NOMO-1 (cell line): ENCODE measurements around the gene BLNK.
"Not testable (repeated sequence)": the region's sequence is repeated elsewhere in the genome, so short reads cannot be mapped to it uniquely, and the experiment has no call there.

Experiments used
- DNase-seq, 2 experiments: peaks; one replicate each; lab custom pipeline; 2025; ENCODE audit not compliant: unreplicated experiment in 2 of 2; lab: John Stamatoyannopoulos, UW

The BLNK gene

GRCh38 chr10:96271016-96271815 is at the start of gene BLNK:
Gene BLNK (minus strand): TSS chr10:96271569. CDS start chr10:96271398, 171 bp downstream.
- peak; percentile 66 to 93 for DNase-seq

DNA sequence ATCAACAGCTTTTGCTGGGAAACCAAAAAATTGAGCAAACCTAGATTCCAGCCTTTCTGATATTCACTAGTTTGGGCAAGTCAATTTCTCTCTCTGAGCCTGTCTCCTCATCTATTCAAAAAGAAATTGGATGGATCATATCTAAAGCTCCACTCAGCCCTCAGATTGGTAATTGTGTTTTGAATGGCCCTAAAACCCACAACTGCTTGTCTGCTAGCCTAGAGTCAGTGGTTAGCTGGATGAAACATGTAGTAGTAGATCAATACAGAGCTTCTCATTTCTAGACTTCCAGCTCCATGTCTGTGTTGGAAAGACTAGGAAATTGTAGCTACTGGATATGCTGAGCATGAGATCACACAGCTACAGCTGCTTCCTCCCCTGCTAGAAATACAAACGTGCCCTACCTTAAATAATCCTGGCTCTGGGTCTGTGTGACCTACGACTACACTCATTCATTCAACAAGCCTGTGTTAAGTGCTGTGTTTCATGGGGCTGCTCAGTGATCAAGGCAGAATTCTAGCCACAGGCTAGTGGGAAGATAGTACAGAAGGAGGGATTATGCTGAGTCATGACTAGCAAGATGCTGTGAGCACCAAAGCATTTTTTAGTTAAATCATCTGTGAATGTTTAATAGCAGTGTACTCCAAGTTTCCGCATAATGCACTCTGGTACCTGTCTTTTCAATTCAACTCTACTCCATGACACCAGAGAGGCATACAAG is 48.5 kb upstream of the BLNK start:
- no peak for DNase-seq

DNA sequence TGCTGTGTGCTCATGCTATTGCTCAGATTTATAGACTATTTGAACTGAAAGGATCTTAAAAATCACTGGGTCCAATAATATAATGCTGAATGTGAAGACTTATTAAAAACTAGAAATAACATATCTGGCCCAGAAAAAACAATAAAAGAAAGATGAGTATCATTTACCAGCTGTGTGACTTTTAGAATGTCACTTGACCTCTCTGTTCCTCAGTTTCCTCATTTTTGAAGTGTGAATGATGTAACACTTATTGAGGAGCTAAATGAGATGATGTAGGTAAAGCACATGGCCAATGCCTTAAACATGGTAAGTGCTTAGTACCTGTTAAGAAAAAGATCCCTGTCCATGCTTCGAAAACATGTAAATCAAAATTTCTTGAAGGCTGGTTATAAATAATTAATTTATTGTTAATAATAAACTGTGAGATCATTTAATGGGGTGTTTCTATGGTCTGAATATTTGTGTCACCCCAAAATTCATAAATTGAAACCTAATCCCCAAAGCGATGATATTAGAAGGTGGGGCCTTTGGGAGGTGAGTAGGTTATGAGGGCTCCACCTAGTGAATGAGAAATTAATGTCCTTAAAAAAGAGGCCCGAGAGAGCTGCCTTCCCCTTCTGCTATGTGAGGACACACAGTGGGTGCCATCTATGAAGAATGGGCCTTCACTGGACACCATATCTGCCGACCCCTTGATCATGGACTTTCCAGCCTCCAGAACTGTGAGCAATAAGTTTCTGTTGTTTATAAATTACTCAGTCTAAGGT is 45.9 kb upstream of the BLNK start:
- DNase-seq, result no peak

DNA sequence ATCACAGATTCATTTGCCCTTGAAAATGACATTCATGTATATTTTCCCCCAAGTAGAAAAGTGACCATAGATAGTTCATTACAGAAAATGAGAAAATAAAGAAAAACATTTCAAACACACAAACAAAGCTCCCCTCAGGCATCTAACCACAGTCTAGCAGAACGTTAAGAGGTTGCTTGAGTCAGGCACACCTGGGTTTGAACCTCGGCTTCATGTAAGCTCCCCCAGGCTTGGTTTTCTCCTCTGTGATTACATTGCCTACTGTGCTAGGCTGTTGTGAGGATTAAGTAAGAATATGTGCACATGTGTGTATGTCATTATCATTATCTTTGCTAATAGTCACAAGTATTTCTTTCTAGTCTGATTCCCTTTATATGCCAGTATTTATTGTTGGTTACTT is 42.0 kb upstream of the BLNK start:
- DNase-seq, result no peak

DNA sequence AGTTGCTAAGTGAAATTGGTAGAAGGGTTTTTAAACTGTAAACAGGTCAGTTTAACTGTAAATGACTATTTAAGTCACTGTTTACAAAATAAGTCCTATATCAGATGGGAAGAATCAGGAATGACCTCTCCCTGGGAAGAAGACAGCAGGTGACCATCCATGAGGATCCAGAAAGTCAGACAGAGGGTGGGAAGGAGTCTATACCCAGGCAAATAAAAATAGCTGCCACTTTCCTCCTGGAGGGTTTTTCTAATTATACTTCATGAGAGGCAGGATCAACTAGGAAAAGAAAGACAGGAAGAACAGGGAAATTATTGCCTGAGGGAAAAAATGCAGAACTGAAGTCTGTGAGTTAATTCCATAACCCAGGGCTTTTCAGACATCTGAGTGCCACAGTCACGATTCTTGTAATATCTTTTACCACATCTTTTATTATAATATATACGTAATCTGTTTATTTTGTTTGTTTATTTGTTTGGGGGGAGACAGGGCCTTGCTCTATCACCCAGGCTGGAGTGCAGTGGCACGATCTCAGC is 39.9 kb upstream of the BLNK start:
- DNase-seq, result no peak

DNA sequence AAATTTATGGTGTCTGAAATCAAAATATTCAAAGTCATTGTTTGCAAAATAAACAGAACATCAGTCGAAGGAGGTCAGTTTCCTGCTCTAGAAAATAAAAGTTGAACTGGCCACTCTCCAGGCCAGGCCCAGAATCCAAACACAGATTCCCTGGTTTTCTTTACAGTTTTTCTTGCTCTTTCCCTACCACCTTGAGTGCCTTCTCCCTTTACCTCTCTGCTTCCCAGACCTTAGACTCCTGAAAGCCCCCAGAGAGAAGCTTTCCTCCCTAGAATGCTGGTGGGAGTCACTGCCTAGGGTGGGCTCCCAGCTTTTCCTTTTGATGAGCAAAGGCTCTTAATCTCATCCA is 38.9 kb upstream of the BLNK start:
- no peak for DNase-seq

- no peak for DNase-seq
Observed at GRCh38 chr10:96309628-96310320, 38.4 kb upstream of the BLNK start.

GRCh38 chr10:96308854-96309253 is 37.5 kb upstream of the BLNK start:
- not testable (repeated sequence) for DNase-seq

DNA sequence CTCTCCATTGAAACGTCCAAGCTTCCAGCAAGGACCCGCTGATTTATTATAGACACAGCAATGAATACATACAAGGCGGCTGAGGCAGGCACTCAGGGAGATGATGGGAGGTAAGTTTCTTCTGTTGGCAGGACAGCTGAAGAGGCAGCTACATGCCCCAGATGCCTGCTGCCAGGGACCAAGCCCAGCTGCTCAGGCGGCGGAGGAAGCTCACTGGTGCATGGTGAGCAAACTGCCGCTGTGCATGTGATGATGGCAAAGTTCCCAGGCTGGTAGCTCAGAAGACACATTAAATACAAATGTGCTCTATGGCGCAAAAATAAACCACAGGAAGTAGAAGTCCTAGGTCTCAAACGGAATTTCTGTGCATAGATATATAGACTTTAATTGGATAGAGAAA is 35.1 kb upstream of the BLNK start:
- DNase-seq, result no peak

GRCh38 chr10:96305019-96305418 is 33.6 kb upstream of the BLNK start:
- DNase-seq, result no peak

DNA sequence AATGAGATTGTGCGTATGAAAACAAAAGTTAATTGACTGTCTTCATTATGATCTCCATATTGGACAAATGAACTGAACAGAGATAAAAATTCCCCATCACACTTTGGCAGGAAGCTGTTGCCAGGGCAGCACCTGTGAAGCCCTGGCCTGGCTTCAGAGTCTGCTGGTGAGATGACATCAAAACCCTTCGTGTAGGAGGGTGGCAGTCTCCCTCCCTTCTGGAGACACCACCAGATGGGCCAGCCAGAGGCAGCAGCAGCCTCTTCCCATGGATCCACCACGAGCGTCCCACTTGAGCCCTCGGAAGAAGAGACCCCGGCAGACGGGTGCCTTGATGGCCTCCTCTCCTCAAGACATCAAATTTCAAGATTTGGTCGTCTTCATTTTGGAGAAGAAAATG is 32.9 kb upstream of the BLNK start, which contains the start of gene DNTT:
DNTT (plus strand) TSS at position 205 of the 400 bp plus-strand sequence; CDS start at position 269, 64 bp downstream.
- no peak for DNase-seq

GRCh38 chr10:96301616-96302015 is 30.2 kb upstream of the BLNK start:
- no peak for DNase-seq

DNA sequence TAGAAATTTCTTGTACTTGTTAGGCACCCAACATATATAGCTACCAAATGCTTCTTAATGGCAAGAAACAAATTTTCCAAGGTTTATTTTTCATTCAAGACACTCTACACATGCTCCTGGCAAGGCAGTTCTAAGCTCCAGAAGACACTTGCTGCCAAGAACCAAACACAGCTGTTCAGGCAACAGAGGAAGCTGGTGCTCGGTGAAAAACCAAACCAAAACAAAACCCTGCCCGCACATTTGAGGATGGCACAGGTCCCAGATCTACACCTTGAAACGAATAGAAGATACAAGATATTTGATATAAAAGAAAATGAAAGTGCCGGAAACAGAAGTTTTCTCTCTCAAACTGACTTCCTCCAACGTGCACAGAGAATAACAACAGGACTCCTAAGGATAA is 28.0 kb upstream of the BLNK start:
- DNase-seq, result no peak

- no peak for DNase-seq
Observed at GRCh38 chr10:96298362-96298761, 27.0 kb upstream of the BLNK start.

DNA sequence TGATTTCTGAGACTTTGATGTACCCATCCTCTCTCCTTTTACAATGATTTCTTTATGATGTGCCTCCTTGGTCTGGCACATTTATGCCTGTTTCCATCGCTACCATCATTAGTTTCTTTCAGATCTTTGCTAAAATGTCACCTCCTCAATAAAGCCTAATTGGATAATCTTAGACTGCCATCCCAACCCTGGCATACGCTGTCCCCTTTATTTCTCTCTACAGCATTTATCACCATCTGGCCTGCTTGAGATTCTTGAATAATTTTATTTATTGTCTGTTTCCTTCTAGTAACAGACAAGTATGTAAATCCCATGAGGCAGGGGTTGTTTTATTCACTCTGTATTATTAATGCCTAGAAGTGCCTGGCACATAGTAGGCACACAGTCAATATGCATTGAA is 26.1 kb upstream of the BLNK start:
- no peak for DNase-seq

- no peak for DNase-seq
Observed at GRCh38 chr10:96295475-96295874, 24.1 kb upstream of the BLNK start.

GRCh38 chr10:96292971-96293920 is 21.9 kb upstream of the BLNK start:
- peak; percentile 17 to 59 for DNase-seq

DNA sequence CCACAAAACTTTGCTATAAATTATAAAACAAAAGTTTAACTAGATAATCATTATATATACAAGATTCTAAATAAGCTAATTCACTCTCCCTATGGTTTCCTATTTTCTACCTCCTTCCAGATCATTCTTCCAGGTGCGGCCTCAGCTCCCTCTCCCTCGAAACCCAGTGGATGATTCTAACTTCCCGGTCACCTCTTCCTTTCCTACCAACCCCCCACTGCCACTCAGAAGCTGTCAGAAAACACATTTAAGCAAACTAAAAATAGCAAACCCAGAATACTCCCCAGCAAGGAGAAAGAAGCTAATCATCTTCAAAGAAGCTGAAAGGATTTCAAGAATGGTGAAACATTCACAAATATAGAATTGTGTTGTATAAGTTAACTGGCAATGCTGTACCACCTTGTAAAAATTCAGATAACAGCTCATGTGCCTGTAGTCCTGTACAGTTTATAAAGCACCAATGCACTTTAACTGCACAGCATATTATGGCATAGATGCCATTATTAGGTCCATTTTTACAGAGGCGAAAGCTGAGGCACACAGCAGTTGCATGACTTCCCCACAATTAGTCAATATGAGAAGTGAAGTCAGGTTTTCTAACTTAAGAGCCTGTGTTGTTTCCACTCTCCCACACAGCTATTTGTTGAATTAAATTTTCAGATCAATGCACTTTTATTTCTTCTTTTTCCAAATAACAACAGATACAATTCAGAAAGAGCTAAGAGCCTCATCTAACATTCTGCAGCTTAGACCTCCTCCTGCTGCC is 19.2 kb upstream of the BLNK start:
- DNase-seq, result peak in 1 of 2 experiments; percentile 14
